GM19467 (cell line): ENCODE measurements around the gene BPIFA3.

Experiments used
- ATAC-seq: cut with Tn5 transposase; IDR thresholded peaks from one replicate; pipeline ENCODE4 v1.9.1; 2021; ENCODE audit warnings: mild to moderate bottlenecking, moderate library complexity; ENCODE audit not compliant: unreplicated experiment

Gene BPIFA3

GRCh38 chr20:33259371-33259770 is 42.2 kb downstream of the BPIFA3 start:
- ATAC-seq: no peak

GRCh38 chr20:33261465-33261864 is 44.3 kb downstream of the BPIFA3 start:
- no peak for ATAC-seq

- ATAC-seq: no peak
Measured at GRCh38 chr20:33262658-33263065, 45.5 kb downstream of the BPIFA3 start.

- ATAC-seq: no peak
Measured at GRCh38 chr20:33263784-33264183, 46.6 kb downstream of the BPIFA3 start.

GRCh38 chr20:33267701-33268100 is 50.5 kb downstream of the BPIFA3 start:
- no peak for ATAC-seq

- ATAC-seq: no peak
Measured at GRCh38 chr20:33272155-33272873, 55.2 kb downstream of the BPIFA3 start.

GRCh38 chr20:33273117-33273851 is 56.1 kb downstream of the BPIFA3 start:
- no peak for ATAC-seq

- no peak for ATAC-seq
Measured at GRCh38 chr20:33275215-33275614, 58.1 kb downstream of the BPIFA3 start.

GRCh38 chr20:33275871-33276270 is 58.7 kb downstream of the BPIFA3 start:
- ATAC-seq: no peak

- no peak for ATAC-seq
Measured at GRCh38 chr20:33276303-33277113, 59.4 kb downstream of the BPIFA3 start.
